GM18499 (cell line): ENCODE results near the gene SNAI1.
"Not testable (repeated sequence)": the region's sequence is repeated elsewhere in the genome, so short reads cannot be mapped to it uniquely, and the experiment has no call there.

Experiments
- ATAC-seq: cut with Tn5 transposase; IDR thresholded peaks from one replicate; pipeline ENCODE4 v1.9.1; 2021; ENCODE audit warnings: moderate number of reproducible peaks; ENCODE audit not compliant: insufficient read depth, unreplicated experiment

SNAI1 gene

GRCh38 chr20:50009521-50010454, 27.0 kb downstream of the SNAI1 start:
- no peak for ATAC-seq

- not testable (repeated sequence) for ATAC-seq
Observed at GRCh38 chr20:50011597-50011996, 28.8 kb downstream of the SNAI1 start.

- no peak for ATAC-seq
Observed at GRCh38 chr20:50012282-50013263, 29.8 kb downstream of the SNAI1 start.

- ATAC-seq: no peak
Observed at GRCh38 chr20:50013976-50014375, 31.2 kb downstream of the SNAI1 start.

GRCh38 chr20:50014570-50015562, 32.1 kb downstream of the SNAI1 start:
- ATAC-seq: no peak

GRCh38 chr20:50015636-50015992, 32.8 kb downstream of the SNAI1 start:
- ATAC-seq: no peak

- no peak for ATAC-seq
Observed at GRCh38 chr20:50015993-50016770, 33.4 kb downstream of the SNAI1 start.

- ATAC-seq: no peak
Observed at GRCh38 chr20:50017160-50017559, 34.4 kb downstream of the SNAI1 start.

GRCh38 chr20:50017576-50018248, 34.9 kb downstream of the SNAI1 start:
- no peak for ATAC-seq

GRCh38 chr20:50019466-50020256, 36.9 kb downstream of the SNAI1 start:
- ATAC-seq: no peak

- no peak for ATAC-seq
Observed at GRCh38 chr20:50020288-50020687, 37.5 kb downstream of the SNAI1 start.

- ATAC-seq: no peak
Observed at GRCh38 chr20:50022676-50023075, 39.9 kb downstream of the SNAI1 start.

- ATAC-seq: no peak
Observed at GRCh38 chr20:50023116-50023805, 40.5 kb downstream of the SNAI1 start.

- ATAC-seq: no peak
Observed at GRCh38 chr20:50026746-50027575, 44.2 kb downstream of the SNAI1 start.

- no peak for ATAC-seq
Observed at GRCh38 chr20:50027611-50028105, 44.9 kb downstream of the SNAI1 start.

GRCh38 chr20:50029083-50029696, 46.4 kb downstream of the SNAI1 start:
- ATAC-seq: no peak
